Heart left ventricle (tissue), 16 donors: ENCODE data around the gene MAPKAPK5. TPM values are rescaled to one million over a fixed set of nuclear protein-coding genes. Genes with fewer than 3 reads are reported as not detected.
"Not testable (repeated sequence)": the region's sequence is repeated elsewhere in the genome, so short reads cannot be mapped to it uniquely, and the experiment has no call there.

Experiments
- ATAC-seq, 4 donors: fragments of 200-7000 bp; cut with Tn5 transposase; one replicate each; pipeline ENCODE4 v1.9.1; 2020 to 2022; ENCODE audit warnings: moderate library complexity in 4 of 4, mild to moderate bottlenecking in 3 of 4, moderate number of reproducible peaks in 1 of 4
- DNase-seq, 5 donors: peaks; one replicate each; pipeline ENCODE4 v3.0.0-alpha.2; 2020
- H3K27ac ChIP-seq, 12 donors: fragments of 200-600 bp; sonication (generic) in 4 of 12; one replicate each; pipeline versions ENCODE4 v1.5.0 to v1.8.0; 2016 to 2022; ENCODE audit warnings: mild to moderate bottlenecking in 2 of 12
- H3K27me3 ChIP-seq, 9 donors: fragments of 200-600 bp; sonication (generic) in 2 of 9; one replicate each; pipeline versions ENCODE4 v1.5.1 to v1.8.0; 2016 to 2022; ENCODE audit warnings: mild to moderate bottlenecking in 3 of 9
- H3K36me3 ChIP-seq, 9 donors: fragments of 200-600 bp; sonication (generic) in 2 of 9; one replicate each; pipeline versions ENCODE4 v1.5.0 to v1.8.0; 2018 to 2022; ENCODE audit warnings: mild to moderate bottlenecking in 2 of 9
- H3K4me1 ChIP-seq, 12 donors: fragments of 200-600 bp; sonication (generic) in 4 of 12; one replicate each; pipeline versions ENCODE4 v1.5.0 to v1.8.0; 2016 to 2022; ENCODE audit warnings: mild to moderate bottlenecking in 3 of 12
- H3K4me3 ChIP-seq, 12 donors: fragments of 200-600 bp; sonication (generic) in 4 of 12; one replicate each; pipeline versions ENCODE4 v1.5.0 to v1.8.0; 2017 to 2022; ENCODE audit warnings: mild to moderate bottlenecking in 9 of 12, moderate library complexity in 4 of 12
- H3K9me3 ChIP-seq, 12 donors: fragments of 200-600 bp; sonication (generic) in 4 of 12; one replicate each; pipeline versions ENCODE4 v1.5.0 to v1.8.0; 2016 to 2022; ENCODE audit warnings: mild to moderate bottlenecking in 1 of 12
- POLR2A ChIP-seq, 2 donors: fragments of 450-650 bp; IDR thresholded peaks; one replicate each; pipeline ENCODE4 v1.6.1; 2017; ENCODE audit warnings: antibody characterized with exemption in 2 of 2, mild to moderate bottlenecking in 2 of 2, moderate library complexity in 2 of 2
- WGBS, 4 donors: extraction: QIAGEN DNeasy Blood & Tissue Kit in 2 of 4; methylation state at CpG; one replicate each; pipeline versions ENCODE4 v1.1.5 to v1.1.7; 2013 to 2018; 5-methylcytosine and 5-hydroxymethylcytosine counted together
- intact Hi-C, 10 donors: fragments of 100-400 bp; cut with DNase I; formaldehyde crosslinking; loops; one replicate each; pipeline versions ENCODE4 v1.11.1 to v1.14.2; 2022
- polyA plus RNA-seq, 2 donors: library from polyadenylated mRNA; stranded (reverse); fragments of 200-250 nt; gene quantifications; one replicate each; pipeline ENCODE4 v1.2.3, GENCODE V29; 2013
- total RNA-seq, 9 donors: library from RNA; depleted of rRNA in 2 of 9; stranded (reverse); fragments of >200 nt in 2 of 9; fragmentation: NEBNext Ultra II Directional in 3 of 9; extraction: Animal tissue kit (Norgen Biotek cat#: 25700) in 3 of 9; gene quantifications; one replicate each; pipeline versions ENCODE4 v1.1.0 to v1.2.4, GENCODE V29; 2016 to 2023
- TF ChIP-seq, protein P1 (sequence below), 12 donors: fragments of 200-600 bp; sonication (generic) in 4 of 12; IDR thresholded peaks; one replicate each; pipeline versions ENCODE4 v1.5.0 to v1.8.0; 2018 to 2022; ENCODE audit warnings: antibody characterized with exemption in 12 of 12, mild to moderate bottlenecking in 5 of 12
- donor health status: ischemic (EF 13 %, LVEDD 7.1; RV severe dilation, severe dysfunction).
- donor health status: healthy with polysubstance abuse.
- donor health status: DM: no; HTN: yes; CAD: no.
- donor health status: DM: no; HTN: no; CAD: no.
- donor health status: ischemic (EF 25% LVEDD 6.9; RV normal size, moderate dysfunction).
- donor health status: ischemic (EF 25% LVEDD 5.7; RV mildly dilated, moderate dysfunction).
- donor health status: healthy.
- donor health status: DM: yes; HTN: yes; CAD: no.
- donor health status: ischemic (EF 35%, LVEDD 5.7; RV mildly dilated, moderate dysfunction).
- donor health status: nonischemic (EF 11% LVEDD 7.7; RV severe dilation, severe dysfunction).
- donor health status: DM: yes; HTN: yes; CAD: no.
- donor health status: PGD.
- donor health status: ischemic (EF 29% LVEDD 5.4; RV normal size, mild dysfunction).
- donor health status: nonischemic (EF 23%, LVEDD 6.1; RV moderate dilation, normal function).

Gene MAPKAPK5
- total and polyA plus RNA-seq, 11 donors = 8.0 to 28.7 (median 25.2) TPM

DNA sequence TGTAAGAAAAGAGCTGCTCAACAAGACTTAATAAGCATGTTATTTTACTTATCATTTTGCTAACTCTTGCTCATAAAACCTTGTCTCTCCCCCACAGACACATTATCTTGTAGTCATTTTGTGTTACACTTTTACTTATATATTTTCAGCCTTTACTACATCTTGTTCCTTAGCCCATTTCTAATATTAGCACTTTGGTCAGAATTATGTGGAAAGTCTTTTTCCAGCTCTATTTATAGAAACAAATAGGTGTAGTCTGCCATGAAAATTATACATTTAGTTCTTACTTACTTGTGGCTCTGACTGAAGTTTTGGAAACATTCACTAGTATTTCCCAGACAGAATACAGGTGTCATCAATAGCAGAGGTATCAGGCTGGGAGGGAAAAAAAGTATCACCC, 94.8 kb downstream of the MAPKAPK5 start:
- ATAC-seq = peak in 1 of 4 donors; percentile 19
- H3K4me3 ChIP-seq = no peak overlapping the region
- TF ChIP-seq POLR2A (IDR thresholded peaks at IDR 0.05) = no peak
- TF ChIP-seq, protein P1, sequence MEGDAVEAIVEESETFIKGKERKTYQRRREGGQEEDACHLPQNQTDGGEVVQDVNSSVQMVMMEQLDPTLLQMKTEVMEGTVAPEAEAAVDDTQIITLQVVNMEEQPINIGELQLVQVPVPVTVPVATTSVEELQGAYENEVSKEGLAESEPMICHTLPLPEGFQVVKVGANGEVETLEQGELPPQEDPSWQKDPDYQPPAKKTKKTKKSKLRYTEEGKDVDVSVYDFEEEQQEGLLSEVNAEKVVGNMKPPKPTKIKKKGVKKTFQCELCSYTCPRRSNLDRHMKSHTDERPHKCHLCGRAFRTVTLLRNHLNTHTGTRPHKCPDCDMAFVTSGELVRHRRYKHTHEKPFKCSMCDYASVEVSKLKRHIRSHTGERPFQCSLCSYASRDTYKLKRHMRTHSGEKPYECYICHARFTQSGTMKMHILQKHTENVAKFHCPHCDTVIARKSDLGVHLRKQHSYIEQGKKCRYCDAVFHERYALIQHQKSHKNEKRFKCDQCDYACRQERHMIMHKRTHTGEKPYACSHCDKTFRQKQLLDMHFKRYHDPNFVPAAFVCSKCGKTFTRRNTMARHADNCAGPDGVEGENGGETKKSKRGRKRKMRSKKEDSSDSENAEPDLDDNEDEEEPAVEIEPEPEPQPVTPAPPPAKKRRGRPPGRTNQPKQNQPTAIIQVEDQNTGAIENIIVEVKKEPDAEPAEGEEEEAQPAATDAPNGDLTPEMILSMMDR (IDR thresholded peaks at IDR 0.05) = no peak
- peaks cover 0 to 29% (median 11%) of the 10 kb centered on the region in 12 donors for H3K4me1 ChIP-seq
- intact Hi-C loops = no loop called here
- no peak for DNase-seq
- no peaks in the 10 kb centered on the region for H3K9me3 ChIP-seq
- H3K27ac ChIP-seq = peak overlapping the region; percentile 20 to 89 (median 77)
- H3K36me3 ChIP-seq = peaks cover 0 to 16% (median 10%) of the 10 kb centered on the region in 9 donors
- H3K27me3 ChIP-seq = no peaks in the 10 kb centered on the region

DNA sequence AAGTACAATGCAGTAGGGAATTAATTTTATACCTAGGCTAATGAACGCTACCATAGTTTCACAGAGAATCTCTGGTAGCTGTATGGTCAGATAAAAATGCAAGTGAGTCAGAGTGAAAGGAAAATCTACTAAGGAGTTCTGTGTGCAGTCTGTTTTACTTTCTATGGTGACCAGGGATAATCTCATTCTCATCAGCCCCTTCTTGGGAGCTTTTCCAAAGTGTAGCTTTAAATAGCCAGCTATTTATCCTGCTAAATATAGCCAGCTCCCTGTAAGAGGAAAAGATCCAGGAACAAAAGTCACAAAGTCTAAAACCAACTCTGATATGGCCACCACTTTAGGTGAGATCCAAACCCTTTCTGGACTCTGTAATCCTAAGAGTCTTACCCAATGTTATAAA, 95.4 kb downstream of the MAPKAPK5 start:
- H3K4me3 ChIP-seq = no peak overlapping the region
- intact Hi-C loops = no loop called here
- H3K36me3 ChIP-seq = peaks cover 0 to 10% (median 5%) of the 10 kb centered on the region in 9 donors
- peak overlapping the region; percentile 20 to 89 (median 77) for H3K27ac ChIP-seq
- H3K4me1 ChIP-seq = peaks cover 0 to 29% (median 11%) of the 10 kb centered on the region in 12 donors
- WGBS, 4 donors = 49 to 61% (median 50%) methylated on average over 1 of the region's 1 CpG
- DNase-seq = no peak
- H3K9me3 ChIP-seq = no peaks in the 10 kb centered on the region
- TF ChIP-seq, protein P1 (IDR thresholded peaks at IDR 0.05) = no peak
- TF ChIP-seq POLR2A (IDR thresholded peaks at IDR 0.05) = no peak
- ATAC-seq = peak; percentile 76 to 92 (median 88)
- H3K27me3 ChIP-seq = no peaks in the 10 kb centered on the region

DNA sequence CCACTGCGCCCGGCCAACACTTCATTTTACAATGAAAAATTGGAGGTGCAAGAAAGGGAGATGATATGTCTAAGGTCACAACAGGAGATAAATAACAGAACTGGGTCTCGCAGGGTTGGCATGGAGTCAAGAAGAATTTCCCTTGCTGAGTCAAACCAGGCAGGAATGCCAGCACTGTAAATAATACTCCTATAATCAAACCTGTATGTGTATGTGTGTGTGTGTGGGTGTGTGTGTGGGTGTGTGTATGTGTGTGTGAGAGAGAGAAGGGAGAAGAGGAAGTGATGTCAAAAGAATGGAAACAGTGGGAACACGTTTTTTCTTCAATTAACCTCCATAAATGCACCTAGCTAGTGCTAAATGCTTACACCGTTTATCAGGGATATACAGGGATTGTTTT, 100.5 kb downstream of the MAPKAPK5 start:
- TF ChIP-seq, protein P1 (IDR thresholded peaks at IDR 0.05) = no peak
- DNase-seq (no peak), ATAC-seq (no peak)
- Histone ChIP-seq H3K4me3 (no peak overlapping the region), H3K4me1 (peaks cover 0 to 19% (median 1%) of the 10 kb centered on the region in 12 donors), H3K9me3 (no peaks in the 10 kb centered on the region), H3K27me3 (no peaks in the 10 kb centered on the region), H3K27ac (no peak overlapping the region), H3K36me3 (no peaks in the 10 kb centered on the region)
- 59 to 71% (median 61%) methylated on average over 5 of the region's 5 CpGs for WGBS, 4 donors
- intact Hi-C loops = loop anchor here in 2 of 10 donors (10.0 kb wide), 1 partner anchor 442 kb away; the partner anchor contains the start of gene HECTD4 (in 2 of the 2)

DNA sequence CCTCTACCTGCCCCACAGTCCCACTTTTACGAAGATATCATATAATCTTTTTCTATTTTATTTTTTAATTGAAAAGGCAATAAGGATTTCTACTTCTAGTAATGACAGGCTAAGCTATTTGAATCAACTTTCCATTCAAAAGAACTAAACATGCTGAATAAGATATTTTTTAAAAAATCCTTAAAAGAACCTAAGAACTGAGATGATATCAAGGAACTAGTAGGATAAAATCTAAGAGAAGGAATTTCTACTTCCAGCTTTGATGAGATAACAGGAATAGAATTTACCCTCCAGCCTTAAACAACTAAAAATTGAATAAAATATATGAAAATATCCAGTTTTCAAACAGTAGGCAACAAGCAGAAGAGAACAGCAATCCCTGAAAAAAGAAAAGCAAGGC, 101.9 kb downstream of the MAPKAPK5 start:
- DNase-seq = no peak
- peaks cover 0 to 8% (median 0%) of the 10 kb centered on the region in 12 donors for H3K4me1 ChIP-seq
- 90 to 100% (median 95%) methylated on average over 1 of the region's 1 CpG for WGBS, 4 donors
- ATAC-seq = no peak
- H3K36me3 ChIP-seq = no peaks in the 10 kb centered on the region
- no peaks in the 10 kb centered on the region for H3K27me3 ChIP-seq
- TF ChIP-seq, protein P1 (IDR thresholded peaks at IDR 0.05) = no peak
- no peak for TF ChIP-seq POLR2A (IDR thresholded peaks at IDR 0.05)
- H3K27ac ChIP-seq = no peak overlapping the region
- H3K9me3 ChIP-seq = no peaks in the 10 kb centered on the region
- no peak overlapping the region for H3K4me3 ChIP-seq
- intact Hi-C loops = loop anchor here in 3 of 10 donors (2.0 to 10.0 kb wide), 2 partner anchors 69 to 441 kb away; partner anchors contain the start of genes ERP29 (in 2 of the 3), HECTD4 (in 2 of the 3) and TMEM116 (in 2 of the 3)

DNA sequence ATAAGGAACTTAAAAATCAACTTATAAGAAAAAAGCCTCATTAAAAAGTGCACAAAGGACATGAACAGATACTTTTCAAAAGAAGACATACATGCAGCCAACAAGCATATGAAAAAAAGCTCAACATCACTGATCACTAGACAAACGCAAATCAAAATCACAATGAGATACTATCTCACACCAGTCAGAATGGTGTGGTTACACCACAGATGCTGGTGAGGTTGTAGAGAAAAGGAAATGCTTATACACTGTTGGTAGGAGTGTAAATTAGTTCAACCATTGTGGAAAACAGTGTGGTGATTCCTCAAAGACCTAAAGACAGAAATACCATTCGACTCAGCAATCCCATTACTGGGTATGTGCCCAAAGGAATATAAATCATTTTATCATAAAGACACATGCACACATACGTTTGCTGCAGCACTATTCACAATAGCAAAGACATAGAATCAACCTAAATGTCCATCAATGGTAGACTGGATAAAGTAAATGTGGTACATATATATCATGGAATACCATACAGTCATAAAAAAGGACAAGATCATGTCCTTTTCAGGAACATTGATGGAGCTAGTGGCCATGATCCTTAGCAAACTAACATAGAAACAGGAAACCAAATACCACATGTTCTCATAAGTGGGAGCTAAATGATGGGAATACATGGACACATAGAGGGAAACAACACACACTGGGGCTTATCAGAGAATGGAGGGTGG, 109.1 kb downstream of the MAPKAPK5 start:
- intact Hi-C loops = loop anchor here in 2 of 10 donors (5.0 kb wide), 2 partner anchors 41 to 61 kb away; partner anchors contain the start of genes ERP29 (in 1 of the 2) and TMEM116 (in 1 of the 2)
- not testable (repeated sequence) for H3K4me1 ChIP-seq, H3K4me3 ChIP-seq, ATAC-seq, H3K9me3 ChIP-seq, H3K27ac ChIP-seq, DNase-seq, H3K36me3 ChIP-seq, H3K27me3 ChIP-seq
- 79 to 88% (median 84%) methylated on average over 3 of the region's 3 CpGs for WGBS, 4 donors
